HG02852 (cell line): Measurements from ENCODE around the gene MRPL39.

Experiments used
- ATAC-seq: cut with Tn5 transposase; IDR thresholded peaks from one replicate; pipeline ENCODE4 v1.9.1; 2021; ENCODE audit warnings: mild to moderate bottlenecking, moderate library complexity; ENCODE audit not compliant: unreplicated experiment

Gene MRPL39

DNA sequence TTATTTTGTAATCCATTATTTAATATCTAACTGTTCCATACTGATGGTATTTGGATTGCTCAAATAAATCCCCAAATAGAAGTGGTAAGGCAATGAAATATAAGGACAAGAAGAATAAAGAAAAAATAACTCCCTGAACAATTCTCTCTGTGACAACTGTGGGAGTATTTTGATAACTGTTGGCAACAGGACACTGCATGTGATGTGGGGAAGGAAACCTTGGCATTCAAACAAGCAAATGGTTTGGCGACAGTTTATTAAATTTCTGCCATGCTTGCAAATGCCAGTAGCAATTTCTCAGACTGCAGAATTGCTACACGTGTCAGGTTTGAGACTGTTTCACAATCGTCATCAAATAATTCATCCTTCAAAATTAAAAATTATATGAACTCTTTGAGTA lies 8.6 kb upstream of the MRPL39 start:
- ATAC-seq: no peak

DNA sequence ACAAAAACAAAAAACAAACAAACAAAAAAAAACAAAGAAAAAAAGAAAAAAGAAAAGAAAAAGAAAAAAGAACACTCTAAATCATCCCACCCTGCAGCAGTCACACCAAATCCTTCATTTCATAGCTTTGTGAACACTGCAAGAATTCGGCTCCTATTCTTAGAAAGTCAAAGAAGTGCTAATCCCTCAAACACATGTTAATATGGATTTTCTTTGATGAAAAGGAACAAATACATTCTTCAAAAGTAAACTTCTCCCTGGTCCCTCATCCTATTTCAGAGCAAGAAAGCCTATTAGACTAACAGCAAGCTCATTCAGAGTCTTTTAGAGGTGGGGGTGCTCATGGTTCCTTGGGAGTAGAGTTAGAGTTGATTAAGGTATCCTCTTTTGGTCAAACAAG lies 7.2 kb upstream of the MRPL39 start:
- ATAC-seq: no peak

DNA sequence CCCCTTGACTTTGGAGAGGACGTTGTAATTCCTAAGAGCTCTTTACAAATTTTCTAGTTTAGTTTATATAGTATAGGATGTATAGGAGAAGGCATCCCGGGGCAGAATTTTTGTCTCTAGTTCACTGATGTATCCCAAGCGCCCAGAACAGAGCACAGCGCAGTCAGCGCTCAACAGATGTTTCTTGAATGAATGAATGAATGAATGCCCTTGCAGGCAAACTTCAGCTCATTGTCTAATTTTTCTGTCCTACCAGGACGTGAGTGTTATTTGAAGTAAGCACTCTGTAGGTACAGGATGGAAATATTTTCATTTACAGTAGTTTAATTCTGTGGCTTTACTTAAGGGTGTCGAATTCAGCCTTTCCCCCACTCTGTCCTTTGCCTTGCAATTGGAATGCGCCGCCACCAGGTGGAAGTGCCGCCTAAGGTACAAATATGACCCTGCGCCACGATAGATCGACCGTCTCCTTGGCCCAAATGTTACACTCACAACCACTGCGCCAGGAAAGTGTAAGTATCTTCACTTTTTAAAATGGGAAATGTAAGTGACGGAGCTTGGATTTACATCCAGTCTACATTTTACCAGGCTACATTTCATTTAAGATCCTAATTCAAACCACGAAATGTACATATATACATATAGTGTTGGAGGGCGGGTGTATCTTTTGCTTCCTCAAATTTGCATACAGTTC lies 910 bp upstream of the MRPL39 start:
- peak; percentile 82 for ATAC-seq

DNA sequence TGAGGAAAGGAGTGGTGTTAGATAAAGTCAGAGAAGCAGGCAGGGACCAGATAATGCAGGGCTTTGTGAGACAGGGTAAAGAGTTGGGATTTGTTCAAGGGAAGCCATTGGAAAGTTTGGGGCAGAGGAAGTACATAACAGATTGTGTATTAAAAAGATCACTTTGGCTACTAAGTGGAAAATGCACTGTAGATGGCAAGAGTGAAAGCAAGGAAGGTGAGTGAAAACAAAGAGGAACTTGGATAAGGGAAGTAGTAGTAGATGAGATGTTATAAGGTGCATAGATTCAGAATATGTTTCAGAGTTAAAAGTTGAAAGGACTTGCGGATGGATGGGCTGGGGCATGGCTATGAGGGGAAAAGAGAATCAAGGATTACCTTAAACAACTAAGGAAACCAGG lies 17.4 kb downstream of the MRPL39 start:
- no peak for ATAC-seq

DNA sequence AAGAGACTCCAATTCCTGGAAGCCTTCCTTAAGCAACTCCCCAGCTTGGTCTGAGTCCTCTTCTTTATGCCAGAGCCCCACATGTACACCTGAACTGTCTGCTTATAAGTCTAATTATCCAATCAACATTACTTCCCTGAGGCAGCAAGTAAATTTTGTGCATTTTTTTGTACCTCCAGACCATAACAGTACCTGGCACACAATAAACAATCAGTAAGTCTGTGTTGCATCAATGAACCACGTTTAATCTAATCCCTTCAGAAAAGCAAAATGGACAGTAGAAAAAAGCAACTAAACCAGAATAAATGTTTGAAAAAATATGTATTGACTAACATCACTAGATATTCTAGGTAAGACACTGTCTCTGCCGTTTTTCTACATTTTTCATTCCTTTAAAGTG lies 20.5 kb downstream of the MRPL39 start:
- no peak for ATAC-seq

DNA sequence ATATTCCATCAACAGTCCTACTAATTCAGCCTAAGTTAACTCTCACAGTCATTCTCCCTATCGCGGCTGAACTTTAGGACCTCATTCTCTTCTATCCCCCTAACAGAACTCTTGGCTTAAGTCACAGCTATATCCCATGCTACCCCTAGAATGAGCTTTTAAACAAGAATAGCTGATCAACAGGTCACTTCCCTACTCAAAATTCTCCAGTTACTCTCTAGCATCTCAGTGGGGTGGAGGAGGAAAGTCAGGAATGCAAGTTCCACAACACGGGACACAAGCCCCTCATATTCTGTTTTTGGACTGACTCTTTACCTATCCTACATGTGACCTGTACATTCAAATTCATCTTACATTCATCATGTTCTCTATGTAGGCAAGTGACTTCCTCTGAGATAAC lies 21.0 kb downstream of the MRPL39 start:
- no peak for ATAC-seq

DNA sequence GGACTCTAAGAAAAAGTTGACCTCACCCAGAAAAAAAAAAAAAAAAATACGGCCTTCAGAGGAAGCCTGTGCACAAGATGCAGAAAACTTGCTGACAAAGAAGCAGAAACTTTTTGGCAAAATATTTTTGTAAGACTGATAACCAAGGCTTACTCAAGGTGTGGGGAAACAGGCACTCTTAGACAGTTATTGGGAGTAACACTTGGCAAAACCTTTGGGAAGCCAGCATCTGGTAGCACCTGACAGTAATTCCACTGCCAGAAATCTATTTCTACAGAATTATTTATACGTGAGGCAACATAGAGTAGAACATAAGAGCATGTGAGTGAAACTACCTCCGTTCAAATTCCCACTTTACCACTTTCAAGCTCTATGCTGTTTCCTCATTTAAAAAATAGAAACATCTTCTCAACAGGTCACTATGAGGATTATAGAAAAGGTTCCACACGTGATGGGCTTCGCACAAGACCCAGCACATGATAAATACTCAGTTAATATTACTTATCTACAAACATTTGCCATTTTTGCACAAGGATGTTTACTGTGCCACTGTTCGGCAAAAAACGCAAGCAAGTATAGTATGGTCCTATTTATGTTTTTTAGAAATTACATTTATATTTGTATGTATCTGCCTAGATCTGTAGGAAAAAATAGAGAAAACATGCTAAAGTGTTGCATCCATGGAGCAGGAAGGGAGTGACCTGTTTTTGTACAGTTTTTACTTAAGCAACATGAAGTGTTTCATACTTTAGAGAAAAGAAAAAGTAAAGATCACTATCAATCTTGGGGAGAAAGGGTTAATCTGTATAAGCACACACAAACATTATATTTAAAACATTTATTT lies 22.2 kb downstream of the MRPL39 start:
- no peak for ATAC-seq

DNA sequence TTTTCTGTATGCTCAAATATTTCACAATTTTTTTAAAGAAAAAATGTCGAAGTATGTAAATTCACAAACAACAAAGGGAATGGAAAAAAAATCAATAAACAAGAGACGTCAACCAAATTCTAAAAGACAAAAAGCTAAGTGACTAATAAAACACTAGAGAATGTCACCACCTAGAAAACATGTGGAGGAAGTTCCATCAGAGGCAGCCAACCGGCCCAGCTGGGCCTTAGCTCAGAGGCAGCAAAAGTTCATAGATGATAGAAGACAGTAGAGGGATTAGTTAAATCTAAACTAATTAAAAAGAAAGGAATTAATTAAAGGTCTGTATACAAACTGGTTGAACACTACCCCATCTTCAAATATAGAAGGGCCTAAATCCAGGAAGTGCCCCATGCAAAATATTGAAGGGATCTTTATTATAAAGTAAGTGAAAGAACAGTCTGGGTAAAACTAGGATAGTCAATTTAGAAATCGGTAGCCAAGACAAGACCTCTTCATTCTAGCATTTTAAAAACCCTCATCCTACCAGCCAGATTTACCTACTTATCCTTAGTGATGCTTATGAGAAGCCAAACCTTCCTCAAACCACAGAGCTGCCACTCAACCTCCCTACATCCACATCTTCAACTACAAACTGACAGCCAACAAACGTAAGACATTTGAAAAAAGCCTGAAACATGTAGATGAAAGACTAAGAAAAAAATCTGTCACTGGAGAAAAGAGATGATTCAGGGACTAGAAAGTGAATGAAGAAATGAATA lies 23.7 kb downstream of the MRPL39 start:
- no peak for ATAC-seq

DNA sequence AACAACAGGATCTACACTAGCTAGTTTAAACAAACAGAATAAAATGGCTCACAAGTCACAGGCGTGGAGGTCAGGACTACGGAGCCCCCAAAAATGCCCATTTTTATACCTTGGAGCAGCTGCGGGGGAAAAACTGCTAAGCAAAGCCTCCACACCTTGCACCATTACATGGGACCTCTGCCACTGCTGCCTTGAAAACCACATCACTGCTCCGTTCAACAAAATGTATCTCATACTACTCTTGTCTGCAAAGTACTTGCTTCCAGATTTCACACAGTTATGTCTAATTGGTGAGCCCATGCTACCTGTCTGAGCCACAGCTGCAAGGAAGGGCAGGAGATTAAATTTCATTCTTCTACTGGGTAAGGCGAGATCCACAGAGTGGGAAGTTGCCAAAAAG lies 24.4 kb downstream of the MRPL39 start:
- no peak for ATAC-seq

DNA sequence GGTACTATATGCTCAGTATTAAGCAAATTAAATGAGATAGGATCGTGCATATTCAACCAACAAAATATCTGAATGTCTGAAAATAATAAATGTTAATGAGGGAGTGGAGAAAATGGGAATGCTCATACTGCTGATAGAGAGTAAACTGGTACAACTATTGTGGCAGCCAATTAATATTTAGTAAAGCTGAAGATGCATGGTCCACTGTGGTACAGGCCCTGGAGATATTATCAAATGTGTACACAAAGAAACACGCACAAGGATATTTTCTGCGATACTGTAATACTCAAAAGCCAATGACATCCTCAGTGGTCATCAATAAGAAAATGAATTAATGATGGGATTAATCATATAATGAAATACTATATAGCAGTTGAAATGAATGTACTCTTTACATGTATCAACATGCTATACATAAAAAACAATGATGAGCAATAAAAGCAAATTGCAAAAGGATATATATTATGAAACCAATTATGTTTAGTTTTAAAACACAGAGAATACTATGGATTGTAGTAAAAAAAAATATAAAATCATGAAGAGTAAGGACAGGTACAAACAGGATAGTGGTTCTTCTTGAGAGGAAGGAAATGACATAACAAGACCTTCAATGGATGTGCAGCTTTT lies 25.0 kb downstream of the MRPL39 start:
- no peak for ATAC-seq

DNA sequence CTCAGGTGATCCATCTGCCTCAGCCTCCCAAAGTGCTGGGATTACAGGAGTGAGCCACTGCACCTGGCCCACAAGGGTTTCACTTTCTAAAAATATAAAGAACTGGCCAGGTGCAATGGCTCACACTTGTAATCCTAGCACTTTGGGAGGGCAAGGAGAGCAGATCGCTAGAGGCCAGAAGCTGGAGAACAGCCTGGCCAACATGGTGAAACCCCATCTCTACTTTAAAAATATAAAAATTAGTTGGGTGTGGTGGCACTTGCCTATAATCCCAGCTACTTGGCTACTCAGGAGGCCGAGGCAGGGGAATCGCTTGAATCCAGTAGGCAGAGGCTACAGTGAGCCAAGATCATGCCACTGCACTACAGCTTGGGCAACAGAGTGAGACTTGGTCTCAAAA lies 25.7 kb downstream of the MRPL39 start:
- no peak for ATAC-seq

DNA sequence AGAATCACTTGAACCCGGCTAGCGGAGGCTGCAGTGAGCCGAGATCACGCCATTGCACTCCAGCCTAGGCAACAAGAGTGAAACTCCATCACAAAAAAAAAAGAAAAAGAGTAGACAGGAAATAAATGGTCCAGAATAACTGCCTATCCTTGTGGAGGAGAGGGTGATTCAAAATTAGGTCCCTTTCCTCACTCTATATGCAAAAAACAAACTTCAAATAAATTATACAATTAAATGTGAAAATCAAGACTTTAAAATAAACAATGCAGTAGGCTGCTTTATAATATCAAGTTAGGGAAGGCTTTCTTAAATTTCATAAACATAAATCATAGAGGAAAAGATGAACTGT lies 26.4 kb downstream of the MRPL39 start:
- ATAC-seq: no peak

DNA sequence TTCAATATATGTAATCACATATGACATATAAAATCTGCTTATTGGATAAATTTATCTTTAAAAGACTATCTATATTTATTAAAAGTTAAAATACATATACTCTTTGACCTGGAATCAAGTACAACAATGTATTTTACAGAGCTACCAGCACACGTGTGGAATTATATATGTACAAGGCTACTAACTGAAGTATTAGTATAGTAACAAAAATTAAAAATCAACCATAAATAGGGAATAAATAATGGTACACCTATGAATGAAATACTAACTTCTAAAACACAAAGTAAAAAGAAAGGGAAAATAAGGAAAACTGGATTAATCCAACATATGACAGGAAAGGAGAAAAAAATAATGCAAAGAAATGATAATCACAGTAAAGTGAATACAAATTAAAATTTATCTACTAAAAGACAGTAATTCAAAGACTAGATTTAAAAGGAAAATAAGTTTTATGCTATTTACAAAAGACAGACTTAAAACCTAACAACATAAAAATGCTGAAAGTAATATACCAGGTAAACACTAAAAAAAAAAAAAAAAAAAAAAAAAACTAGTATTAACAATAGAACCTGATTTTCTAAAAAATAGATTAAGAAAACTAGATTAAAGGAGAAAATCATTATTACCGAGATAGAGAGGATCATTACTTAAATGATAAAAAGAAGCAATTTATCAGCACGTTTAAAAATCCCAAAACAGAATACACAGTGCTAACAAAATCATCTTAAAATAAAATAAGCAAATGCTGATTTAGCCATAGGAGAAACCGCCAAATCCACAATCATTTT lies 27.9 kb downstream of the MRPL39 start:
- ATAC-seq: no peak

DNA sequence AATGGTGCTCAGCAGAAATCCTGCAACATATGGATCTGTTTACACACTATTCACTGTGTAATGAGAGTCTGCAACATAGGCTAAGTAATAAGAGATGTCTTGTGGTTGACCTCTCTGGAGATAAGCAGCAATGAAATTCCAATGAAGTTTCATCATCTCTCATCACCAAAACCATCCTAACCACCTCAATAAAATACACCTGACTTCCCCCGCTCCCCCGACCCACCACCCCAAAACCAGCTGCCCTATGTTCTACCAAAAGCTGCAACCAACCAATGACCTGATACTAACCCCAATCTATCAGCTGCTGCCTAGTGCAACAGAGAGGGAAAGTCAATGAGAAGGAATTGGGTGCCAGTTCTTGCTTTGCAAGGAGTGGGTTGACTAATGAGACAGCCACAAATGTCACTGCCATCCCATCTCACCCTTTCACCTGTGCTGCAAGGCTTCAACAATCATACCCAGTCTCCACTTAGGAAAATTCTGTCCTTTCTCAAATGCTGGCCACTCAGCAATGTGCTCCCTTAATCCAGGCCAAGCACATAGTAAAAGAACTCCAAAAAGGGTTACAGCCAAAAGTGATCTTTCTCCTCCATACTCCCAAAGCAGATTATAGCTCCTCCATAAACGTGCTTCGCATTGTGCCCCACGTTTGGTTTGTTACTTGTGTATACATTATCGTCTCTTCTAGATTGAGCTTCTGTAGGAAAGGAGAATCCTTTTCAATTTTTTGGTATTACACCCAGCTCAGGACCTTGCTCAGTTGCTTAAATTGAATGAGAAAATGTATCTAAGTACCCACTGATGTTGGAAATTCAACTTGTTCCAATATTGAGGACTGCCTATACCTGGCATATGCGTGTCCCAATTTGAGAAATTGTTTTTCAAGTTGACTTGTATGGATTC lies 29.0 kb downstream of the MRPL39 start:
- peak; percentile 24 for ATAC-seq

DNA sequence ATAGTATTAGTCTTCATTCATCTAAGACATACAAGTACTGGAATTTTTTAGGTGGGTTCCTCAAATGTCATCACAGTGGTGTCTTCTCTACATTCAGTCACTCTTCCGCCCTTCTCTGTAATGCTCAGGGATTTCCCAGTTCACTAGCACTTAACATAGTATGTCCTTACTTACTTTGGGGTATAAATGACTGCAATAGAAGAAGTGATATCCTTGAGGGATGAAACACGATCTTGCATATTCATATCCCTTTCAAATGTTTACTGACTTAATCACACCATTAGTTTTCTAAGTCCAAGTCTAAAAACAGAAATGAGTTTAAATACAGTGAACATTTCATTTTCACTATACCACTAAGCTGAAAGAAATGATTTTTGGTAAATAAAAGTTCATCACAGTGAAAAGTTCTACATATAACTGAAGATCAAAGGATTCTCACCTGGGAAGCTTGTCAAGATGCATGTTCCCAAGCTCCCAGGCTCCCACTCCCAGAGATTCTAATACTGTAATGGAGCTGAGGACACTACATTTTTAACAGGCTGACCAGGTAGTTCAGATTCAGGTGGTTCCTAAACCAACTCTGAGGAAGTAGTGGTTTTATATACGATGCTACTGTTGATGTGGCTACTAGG lies 29.7 kb downstream of the MRPL39 start:
- no peak for ATAC-seq

DNA sequence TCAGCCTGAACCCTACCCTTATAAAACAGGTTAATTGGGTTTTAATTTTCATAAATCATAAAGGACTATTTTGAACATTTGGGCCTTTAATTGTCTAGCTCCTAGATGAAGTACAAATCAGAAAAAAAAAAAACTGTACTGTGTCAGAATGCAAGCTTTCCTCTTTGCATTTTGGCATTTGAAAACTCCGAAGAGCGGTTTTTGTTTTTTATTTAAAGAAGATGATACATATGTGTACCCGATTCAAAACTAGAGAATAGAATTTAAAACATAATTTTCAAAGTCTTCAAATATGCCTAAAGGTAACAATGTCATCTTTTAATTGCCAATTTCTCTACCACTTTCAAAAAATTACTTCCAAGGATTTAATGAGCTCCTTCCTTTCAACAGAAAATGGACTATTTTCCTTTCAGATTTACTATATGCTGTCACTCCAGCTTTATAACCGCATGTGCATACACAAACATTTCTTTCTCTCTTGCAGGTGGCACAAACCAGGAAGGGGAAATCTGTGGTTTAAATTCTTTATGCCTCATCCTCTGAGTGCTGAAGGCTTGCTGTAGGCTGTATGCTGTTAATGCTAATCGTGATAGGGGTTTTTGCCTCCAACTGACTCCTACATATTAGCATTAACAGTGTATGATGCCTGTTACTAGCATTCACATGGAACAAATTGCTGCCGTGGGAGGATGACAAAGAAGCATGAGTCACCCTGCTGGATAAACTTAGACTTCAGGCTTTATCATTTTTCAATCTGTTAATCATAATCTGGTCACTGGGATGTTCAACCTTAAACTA lies 33.7 kb downstream of the MRPL39 start:
- ATAC-seq: peak; percentile 11

DNA sequence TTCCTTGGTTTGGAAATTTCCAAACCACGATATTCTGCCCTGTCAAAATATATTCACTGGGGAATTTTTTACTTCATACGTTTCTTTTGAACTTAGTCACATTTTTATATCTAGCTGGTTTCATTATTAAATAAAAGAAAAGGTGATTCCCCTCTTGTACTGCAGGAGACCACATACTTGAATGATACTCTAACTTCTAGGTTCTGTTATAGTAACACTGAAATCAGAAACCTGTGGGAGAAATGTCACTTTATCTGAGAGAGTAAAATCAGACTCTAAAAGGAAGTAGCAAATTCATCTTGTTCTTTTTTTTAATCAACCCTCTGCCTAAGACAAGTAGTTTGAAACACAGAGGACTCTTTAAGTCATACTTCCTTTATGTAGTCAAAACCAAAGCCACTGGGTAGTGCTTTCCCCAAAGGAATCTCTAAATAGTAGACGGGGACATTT lies 34.4 kb downstream of the MRPL39 start:
- peak; percentile 45 for ATAC-seq

DNA sequence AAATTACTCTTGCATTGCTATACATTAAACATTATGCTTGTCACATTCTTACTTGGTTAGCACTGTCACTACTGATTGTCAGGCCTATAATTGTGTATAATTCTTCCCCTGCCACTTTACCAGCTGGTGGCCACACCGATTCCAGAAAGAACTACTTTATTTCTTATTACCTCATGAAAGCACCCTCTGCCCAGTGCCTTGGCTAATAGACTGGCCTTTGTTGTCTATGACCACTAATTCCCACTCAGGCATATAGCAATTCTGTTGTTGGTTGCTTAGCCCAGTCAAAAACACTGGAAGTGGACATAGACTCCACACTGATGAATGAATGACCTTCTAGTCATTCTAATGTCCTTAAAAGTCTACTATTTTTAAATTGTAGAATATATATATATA lies 35.6 kb downstream of the MRPL39 start:
- ATAC-seq: no peak
